AG04450 (cell line): Measurements from ENCODE around the gene MTCH1. TPM values are rescaled to one million over a fixed set of nuclear protein-coding genes. Genes with fewer than 3 reads are reported as not detected.

Experiments
- CTCF ChIA-PET: fragments of 300-600, 350-600 bp; formaldehyde crosslinking; extraction: SDS; loops from one replicate; lab custom pipeline; 2022; ENCODE audit warnings: antibody characterized with exemption, inconsistent platforms; lab: Charles Lee
- POLR2A ChIA-PET: fragments of 350-600 bp; formaldehyde crosslinking; extraction: SDS; loops from one replicate; lab custom pipeline; 2021; ENCODE audit warnings: antibody characterized with exemption, inconsistent platforms; lab: Yijun Ruan, JAX
- DNase-seq: peaks from one replicate; pipeline ENCODE4 v3.0.0-alpha.2; 2011; ENCODE audit warnings: low read depth, low spot score
- H3K27ac ChIP-seq: one replicate; pipeline ENCODE4 v1.5.1; 2012; ENCODE audit warnings: low read depth, low read length, control low read depth
- H3K27me3 ChIP-seq: one replicate; pipeline ENCODE4 v1.6.0; 2012; ENCODE audit warnings: low read length; ENCODE audit not compliant: control insufficient read depth, insufficient read depth
- H3K4me3 ChIP-seq: 2 replicates; pipeline ENCODE4 v1.5.1; 2011; ENCODE audit warnings: mild to moderate bottlenecking, low read depth, low read length, control low read depth
- H3K9me3 ChIP-seq: 2 replicates; pipeline ENCODE4 v1.5.1; 2012; ENCODE audit warnings: low read length; ENCODE audit not compliant: control insufficient read depth, insufficient read depth
- polyA plus RNA-seq: library from polyadenylated mRNA; depleted of rRNA; stranded (reverse); fragments of >200 nt; gene quantifications from 2 replicates; pipeline ENCODE4 v1.2.3, GENCODE V29; 2011
- TF ChIP-seq, protein P1 (sequence below): IDR thresholded peaks from 2 replicates; pipeline ENCODE4 v1.5.1; 2011; ENCODE audit warnings: low read depth, low read length, control low read depth, inconsistent platforms

MTCH1 gene
- polyA plus RNA-seq, 1 experiment = 149 TPM

DNA sequence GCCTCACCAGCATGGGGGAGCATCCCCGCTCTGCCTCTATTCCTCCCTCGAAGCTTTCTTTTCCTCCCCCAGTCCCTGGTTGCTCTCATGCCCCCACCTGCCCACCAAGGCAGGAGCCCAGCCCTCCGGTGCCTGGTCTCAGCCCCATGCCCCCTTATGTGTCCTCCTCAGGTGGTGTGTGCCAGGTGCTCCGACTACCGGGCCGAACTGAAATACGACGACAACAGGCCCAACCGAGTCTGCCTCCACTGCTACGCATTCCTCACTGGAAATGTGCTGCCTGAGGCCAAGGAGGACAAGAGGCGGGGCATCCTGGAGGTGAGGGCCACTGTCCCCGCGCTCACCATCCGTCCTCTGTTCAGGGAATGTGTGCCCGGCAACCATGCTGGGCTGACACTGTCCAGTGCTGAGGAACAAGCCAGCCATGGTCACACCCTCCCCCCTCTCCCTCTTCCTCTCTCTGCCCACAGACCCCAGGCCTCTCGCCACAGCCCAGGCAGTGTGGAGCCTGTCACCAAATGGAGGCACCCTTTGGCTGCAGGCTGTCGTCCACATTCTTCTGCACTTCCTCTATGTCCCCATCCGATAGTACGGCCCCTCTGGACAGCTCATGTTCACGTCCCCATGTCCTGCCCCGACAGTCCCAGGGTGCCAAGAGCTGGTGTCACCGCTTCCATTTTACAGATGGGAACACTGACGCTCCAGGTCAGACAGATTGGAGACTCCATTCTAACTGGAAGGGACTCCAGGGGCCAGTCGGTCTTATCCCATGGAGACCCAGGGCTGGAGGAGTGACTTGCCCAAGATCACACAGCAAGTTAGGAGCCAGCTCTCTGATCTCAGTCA is 39.8 kb upstream of the MTCH1 start:
- peaks cover 3% of the 10 kb centered on the region for H3K27me3 ChIP-seq
- ChIA-PET CTCF (interaction anchor here (0.7 to 16.0 kb wide), 4 partner anchors 7 to 260 kb away, joined by 3 to 597 read pairs (median 14); partner anchors contain the start of gene PIM1), POLR2A (no interaction called here)

DNA sequence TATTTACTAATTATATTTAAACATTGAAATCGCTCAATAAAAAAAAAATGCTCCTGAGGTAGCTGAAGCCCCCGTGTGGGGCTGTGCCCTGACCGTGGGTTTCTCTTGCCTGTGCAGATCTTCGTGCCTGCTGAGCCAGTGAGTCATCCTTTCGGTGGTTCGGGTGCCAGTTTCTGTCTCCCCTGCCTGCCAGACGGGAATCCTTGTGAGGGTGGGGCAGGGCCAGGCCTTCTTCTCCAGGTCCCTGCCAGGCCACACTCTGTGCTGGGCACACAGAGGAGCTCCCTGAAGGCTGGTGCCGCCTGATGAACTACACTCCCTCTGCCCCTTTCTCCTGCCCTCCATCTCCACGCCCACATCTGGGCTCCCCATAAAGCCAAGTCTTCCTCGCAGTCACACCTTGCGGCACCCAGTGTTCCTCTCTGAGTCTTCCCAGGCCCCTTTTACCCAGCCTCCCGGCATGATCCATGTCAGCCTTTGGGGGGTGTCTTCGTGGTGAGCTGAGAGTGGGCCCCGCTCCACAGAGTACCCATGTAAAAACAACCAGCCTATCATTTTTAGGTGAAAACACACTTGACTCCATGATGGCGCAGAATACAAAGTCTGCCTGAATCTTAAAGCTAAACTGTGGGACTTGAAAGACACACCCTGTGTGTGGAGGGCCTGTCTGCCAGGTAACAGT is 38.8 kb upstream of the MTCH1 start:
- no peak overlapping the region for H3K4me3 ChIP-seq
- ChIA-PET POLR2A (no interaction called here), CTCF (interaction anchor here (1.0 to 16.0 kb wide), 3 partner anchors 118 to 184 kb away, joined by 4 to 597 read pairs (median 23); partner anchors contain the start of gene PIM1)
- no peaks in the 10 kb centered on the region for H3K9me3 ChIP-seq
- peaks cover 3% of the 10 kb centered on the region for H3K27me3 ChIP-seq
- TF ChIP-seq, protein P1, sequence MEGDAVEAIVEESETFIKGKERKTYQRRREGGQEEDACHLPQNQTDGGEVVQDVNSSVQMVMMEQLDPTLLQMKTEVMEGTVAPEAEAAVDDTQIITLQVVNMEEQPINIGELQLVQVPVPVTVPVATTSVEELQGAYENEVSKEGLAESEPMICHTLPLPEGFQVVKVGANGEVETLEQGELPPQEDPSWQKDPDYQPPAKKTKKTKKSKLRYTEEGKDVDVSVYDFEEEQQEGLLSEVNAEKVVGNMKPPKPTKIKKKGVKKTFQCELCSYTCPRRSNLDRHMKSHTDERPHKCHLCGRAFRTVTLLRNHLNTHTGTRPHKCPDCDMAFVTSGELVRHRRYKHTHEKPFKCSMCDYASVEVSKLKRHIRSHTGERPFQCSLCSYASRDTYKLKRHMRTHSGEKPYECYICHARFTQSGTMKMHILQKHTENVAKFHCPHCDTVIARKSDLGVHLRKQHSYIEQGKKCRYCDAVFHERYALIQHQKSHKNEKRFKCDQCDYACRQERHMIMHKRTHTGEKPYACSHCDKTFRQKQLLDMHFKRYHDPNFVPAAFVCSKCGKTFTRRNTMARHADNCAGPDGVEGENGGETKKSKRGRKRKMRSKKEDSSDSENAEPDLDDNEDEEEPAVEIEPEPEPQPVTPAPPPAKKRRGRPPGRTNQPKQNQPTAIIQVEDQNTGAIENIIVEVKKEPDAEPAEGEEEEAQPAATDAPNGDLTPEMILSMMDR = no peak
- no peak overlapping the region for H3K27ac ChIP-seq
- no peak for DNase-seq

More for the DNA sequence above, 39.8 kb upstream of the MTCH1 start:
- TF ChIP-seq, protein P1 = no peak
- no peak for DNase-seq
- Histone ChIP-seq H3K4me3 (no peak overlapping the region), H3K27ac (no peak overlapping the region), H3K9me3 (no peaks in the 10 kb centered on the region)

DNA sequence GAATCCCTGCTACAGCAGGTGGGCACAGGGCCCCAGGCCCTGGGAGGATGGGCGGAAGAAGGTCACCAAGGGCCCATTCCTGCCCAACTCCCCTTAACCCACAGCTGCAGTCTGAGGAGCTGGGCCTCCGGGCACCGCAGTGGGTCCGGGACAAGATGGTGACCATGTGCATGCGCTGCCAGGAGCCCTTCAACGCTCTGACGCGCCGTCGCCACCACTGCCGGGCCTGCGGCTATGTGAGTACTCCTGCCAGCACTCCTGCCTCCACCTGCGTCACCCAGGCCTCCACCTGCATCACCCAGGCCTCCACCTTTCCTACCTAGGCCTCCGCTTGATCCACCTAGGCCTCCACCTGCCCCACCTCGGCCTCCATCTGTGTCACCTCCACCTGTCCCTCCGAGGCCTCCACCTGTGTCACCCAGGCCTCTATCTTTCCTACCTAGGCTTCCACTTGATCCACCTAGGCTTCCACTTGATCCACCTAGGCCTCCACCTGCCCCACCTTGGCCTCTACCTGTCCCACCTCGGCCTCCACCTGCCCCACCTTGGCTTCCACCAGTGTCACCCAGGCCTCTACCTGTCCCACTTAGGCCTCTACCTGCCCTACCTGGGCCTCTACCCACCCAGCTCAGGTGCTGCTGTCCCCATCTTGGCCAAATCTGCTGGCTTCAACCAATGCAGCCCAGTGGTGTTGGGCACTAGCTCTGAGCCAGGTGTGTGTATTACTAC is 36.3 kb upstream of the MTCH1 start:
- ChIA-PET CTCF (interaction anchor here (0.6 to 16.0 kb wide), 21 partner anchors 8 to 289 kb away, joined by 3 to 597 read pairs (median 5); partner anchors contain the start of genes C6orf89 and PIM1), POLR2A (interaction anchor here (0.6 to 1.3 kb wide), 5 partner anchors 44 to 188 kb away, joined by 3 to 6 read pairs (median 4); no protein-coding TSS in a partner anchor)
- no peak overlapping the region for H3K4me3 ChIP-seq
- TF ChIP-seq, protein P1 = no peak
- no peaks in the 10 kb centered on the region for H3K9me3 ChIP-seq
- no peak overlapping the region for H3K27ac ChIP-seq
- no peak for DNase-seq
- H3K27me3 ChIP-seq = peaks cover 3% of the 10 kb centered on the region

DNA sequence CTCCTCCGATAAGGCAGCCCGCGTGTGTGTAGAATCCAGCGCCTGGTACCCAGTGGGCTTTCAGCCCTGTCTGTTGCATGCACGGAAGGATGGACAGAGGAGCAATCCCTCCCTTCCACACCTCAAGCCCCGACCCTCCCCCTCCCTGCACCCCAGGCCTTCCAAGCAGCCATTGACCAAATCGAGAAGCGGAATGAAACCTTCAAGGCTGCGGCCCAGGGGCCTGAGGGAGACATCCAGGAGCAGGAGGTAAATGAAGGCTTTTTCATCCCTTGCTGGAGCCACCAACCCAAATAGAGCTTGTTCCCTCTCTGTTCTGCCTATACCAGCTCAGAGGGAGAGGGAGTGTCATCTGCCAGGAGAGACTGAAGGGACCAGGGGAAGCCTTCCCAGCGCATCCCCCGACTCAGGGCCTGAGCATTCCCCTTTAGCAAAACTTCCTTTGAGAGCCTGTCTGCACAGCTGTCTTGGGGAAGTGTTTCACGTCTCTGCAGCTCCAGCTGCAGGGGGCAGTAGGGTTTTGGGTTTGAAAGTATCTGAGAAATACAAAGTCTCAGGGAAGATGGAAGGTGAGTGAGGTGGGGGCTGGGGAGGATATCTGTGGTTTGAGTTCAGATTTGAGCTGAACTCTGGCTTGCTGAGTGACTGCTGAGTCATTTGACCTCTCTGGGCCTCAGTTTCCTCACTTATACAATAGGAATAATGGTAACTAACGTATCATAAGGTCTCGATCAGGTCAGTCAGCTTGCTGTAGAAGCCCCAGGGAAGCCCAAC is 35.5 kb upstream of the MTCH1 start:
- CTCF ChIA-PET = interaction anchor here (0.6 to 16.0 kb wide), 23 partner anchors 9 to 289 kb away, joined by 3 to 597 read pairs (median 4); partner anchors contain the start of genes C6orf89, PIM1 and PPIL1
- no peaks in the 10 kb centered on the region for H3K9me3 ChIP-seq
- no peak overlapping the region for H3K27ac ChIP-seq
- POLR2A ChIA-PET = interaction anchor here (0.6 to 1.3 kb wide), 4 partner anchors 45 to 189 kb away, joined by 3 to 6 read pairs (median 4); no protein-coding TSS in a partner anchor
- no peak overlapping the region for H3K4me3 ChIP-seq
- peaks cover 3% of the 10 kb centered on the region for H3K27me3 ChIP-seq
- peak; percentile 33 for DNase-seq
- TF ChIP-seq, protein P1 = peak; percentile 76
